Body of pancreas (tissue), 4 donors: Measurements from ENCODE around the gene SPPL2C. TPM values are rescaled to one million over a fixed set of nuclear protein-coding genes. Genes with fewer than 3 reads are reported as not detected.
"Not testable (repeated sequence)": the region's sequence is repeated elsewhere in the genome, so short reads cannot be mapped to it uniquely, and the experiment has no call there.

Experiments
- ATAC-seq: fragments of 150-250 bp; one replicate; pipeline ENCODE4 v1.9.1; 2016
- DNase-seq, 4 donors: peaks; one replicate each; pipeline ENCODE4 v3.0.0-alpha.2; 2019
- H3K27ac ChIP-seq, 4 donors: fragments of 200-600 bp; sonication (generic); 1 replicate in 3 of 4; 2 replicates in 1 of 4; pipeline versions ENCODE4 v1.5.1 to v1.6.1; 2016 to 2019; ENCODE audit warnings: mild to moderate bottlenecking in 1 of 4, mixed read lengths in 1 of 4, moderate library complexity in 1 of 4
- H3K27me3 ChIP-seq, 2 donors: fragments of 200-600 bp; sonication (generic); one replicate each; pipeline ENCODE4 v1.6.0; 2016; ENCODE audit warnings: mild to moderate bottlenecking in 1 of 2
- H3K36me3 ChIP-seq, 2 donors: fragments of 200-600 bp; sonication (generic); replicated peaks in 1 of 2; 2 replicates each; pipeline ENCODE4 v1.5.1; 2016; ENCODE audit warnings: low read depth in 2 of 2; ENCODE audit not compliant: insufficient read depth in 1 of 2
- H3K4me1 ChIP-seq: fragments of 200-600 bp; sonication (generic); one replicate; pipeline ENCODE4 v1.6.0; 2016
- H3K4me3 ChIP-seq, 2 donors: fragments of 200-600 bp; sonication (generic); 1 replicate in 1 of 2; 2 replicates in 1 of 2; pipeline ENCODE4 v1.5.1; 2016 to 2019
- H3K9me3 ChIP-seq, 3 donors: fragments of 200-600 bp; sonication (generic); 1 replicate in 2 of 3; 2 replicates in 1 of 3; pipeline ENCODE4 v1.5.1; 2016
- POLR2A ChIP-seq, 3 donors: fragments of 450-650 bp; IDR thresholded peaks; one replicate each; pipeline ENCODE4 v1.6.1; 2016; ENCODE audit warnings: antibody characterized with exemption in 3 of 3, mild to moderate bottlenecking in 2 of 3
- WGBS, 2 donors: methylation state at CpG; one replicate each; pipeline ENCODE4 v1.1.5; 2017; 5-methylcytosine and 5-hydroxymethylcytosine counted together
- intact Hi-C: fragments of 100-400 bp; cut with DNase I; formaldehyde crosslinking; loops from one replicate; pipeline ENCODE4 v1.15.1; 2023
- total RNA-seq, 2 donors: library from RNA; depleted of rRNA; stranded (reverse); fragments of >200 nt; gene quantifications; one replicate each; pipeline ENCODE4 v1.1.0, GENCODE V29; 2016
- TF ChIP-seq, protein P1 (sequence below), 7 experiments: fragments of 450-650 bp in 4 of 7; fragments of 200-600 bp in 3 of 7; sonication (generic) in 3 of 7; IDR thresholded peaks; one replicate each; pipeline ENCODE4 v1.5.1; 2016 to 2019; ENCODE audit warnings: antibody characterized with exemption in 7 of 7

The SPPL2C gene
- total RNA-seq, 2 donors from 2014 or later, result not detected

DNA sequence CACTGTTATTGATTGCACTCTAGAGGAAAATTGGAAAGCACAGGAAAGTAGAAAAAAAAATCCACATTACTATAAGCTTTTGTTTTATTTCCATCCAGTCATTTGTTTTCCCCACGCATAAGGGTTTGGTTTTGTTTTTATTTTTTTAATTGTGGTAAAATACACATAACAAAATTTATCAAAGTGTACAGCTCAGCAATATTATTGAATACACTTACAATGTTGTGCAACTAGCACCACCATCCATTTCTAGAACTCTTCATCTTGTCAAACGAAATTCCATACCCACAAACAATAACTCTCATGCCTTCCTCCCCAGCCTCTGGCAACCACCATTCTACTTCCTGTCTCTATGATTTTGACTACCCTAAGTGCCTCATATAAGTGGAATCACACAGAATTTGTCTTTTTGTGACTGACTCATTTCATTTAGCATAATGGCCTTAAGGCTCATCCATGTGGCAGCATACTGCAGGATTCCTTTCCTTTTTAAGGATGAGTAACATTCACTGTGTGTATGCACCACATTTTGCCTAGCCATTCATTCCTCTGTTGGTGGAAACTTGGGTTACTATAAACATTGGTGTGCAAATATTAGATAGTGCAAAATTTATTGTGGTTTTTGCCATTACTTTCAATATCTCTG lies 11.1 kb downstream of the SPPL2C start:
- ATAC-seq, result no peak
- DNase-seq, result no peak
- no peaks in the 10 kb centered on the region for H3K4me1 ChIP-seq
- H3K27me3 ChIP-seq, result no peaks in the 10 kb centered on the region
- H3K36me3 ChIP-seq, result no peaks in the 10 kb centered on the region
- 54 to 55% methylated on average over 2 of the region's 2 CpGs for WGBS, 2 donors
- H3K27ac ChIP-seq, result no peak overlapping the region
- no peak overlapping the region for H3K4me3 ChIP-seq
- intact Hi-C loops, result no loop called here
- H3K9me3 ChIP-seq, result no peaks in the 10 kb centered on the region
- no peak for TF ChIP-seq POLR2A (IDR thresholded peaks at IDR 0.05)
- TF ChIP-seq, protein P1, sequence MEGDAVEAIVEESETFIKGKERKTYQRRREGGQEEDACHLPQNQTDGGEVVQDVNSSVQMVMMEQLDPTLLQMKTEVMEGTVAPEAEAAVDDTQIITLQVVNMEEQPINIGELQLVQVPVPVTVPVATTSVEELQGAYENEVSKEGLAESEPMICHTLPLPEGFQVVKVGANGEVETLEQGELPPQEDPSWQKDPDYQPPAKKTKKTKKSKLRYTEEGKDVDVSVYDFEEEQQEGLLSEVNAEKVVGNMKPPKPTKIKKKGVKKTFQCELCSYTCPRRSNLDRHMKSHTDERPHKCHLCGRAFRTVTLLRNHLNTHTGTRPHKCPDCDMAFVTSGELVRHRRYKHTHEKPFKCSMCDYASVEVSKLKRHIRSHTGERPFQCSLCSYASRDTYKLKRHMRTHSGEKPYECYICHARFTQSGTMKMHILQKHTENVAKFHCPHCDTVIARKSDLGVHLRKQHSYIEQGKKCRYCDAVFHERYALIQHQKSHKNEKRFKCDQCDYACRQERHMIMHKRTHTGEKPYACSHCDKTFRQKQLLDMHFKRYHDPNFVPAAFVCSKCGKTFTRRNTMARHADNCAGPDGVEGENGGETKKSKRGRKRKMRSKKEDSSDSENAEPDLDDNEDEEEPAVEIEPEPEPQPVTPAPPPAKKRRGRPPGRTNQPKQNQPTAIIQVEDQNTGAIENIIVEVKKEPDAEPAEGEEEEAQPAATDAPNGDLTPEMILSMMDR (IDR thresholded peaks at IDR 0.05), result no peak

DNA sequence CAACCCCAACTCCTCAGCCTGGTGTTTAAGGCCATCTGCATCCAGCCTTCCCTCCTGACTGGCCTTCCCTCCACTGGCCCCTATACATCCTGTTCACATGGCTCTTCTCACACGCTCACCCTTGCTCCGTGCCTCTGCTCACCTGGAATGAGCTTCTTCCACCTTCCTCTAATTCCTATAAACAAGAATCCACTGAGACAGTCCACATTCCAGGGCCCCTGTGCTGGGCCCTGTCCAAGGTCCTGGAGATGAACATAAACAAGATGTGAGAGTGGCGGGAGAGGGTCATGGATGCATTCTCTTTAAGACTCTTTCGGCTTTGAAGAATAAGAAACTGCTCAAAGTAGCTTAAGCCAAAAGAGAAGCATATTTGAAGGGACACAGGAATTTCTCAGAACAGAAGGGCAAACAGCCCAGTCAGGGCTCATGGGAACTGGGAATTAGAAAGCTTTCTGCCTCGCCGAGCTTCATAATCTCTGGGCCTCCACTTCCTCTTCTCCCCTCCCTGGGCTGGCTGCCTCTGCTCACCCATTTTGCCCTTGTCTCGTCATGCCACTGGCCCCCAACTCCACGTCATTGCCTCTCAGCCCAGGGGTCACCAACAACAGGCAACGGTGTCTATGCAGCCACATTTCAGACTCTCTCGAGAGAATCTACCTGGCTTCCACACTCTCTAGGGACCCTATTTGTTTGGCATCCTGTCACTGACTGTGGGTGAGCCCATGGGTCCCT lies 13.5 kb downstream of the SPPL2C start:
- H3K4me3 ChIP-seq, result no peak overlapping the region
- H3K9me3 ChIP-seq, result no peaks in the 10 kb centered on the region
- peak; percentile 18 for ATAC-seq
- H3K27me3 ChIP-seq, result no peaks in the 10 kb centered on the region
- no peak for TF ChIP-seq POLR2A (IDR thresholded peaks at IDR 0.05)
- TF ChIP-seq, protein P1 (IDR thresholded peaks at IDR 0.05), result no peak
- WGBS, 2 donors, result 38 to 39% methylated on average over 10 of the region's 10 CpGs
- no peaks in the 10 kb centered on the region for H3K4me1 ChIP-seq
- peak in 1 of 4 donors; percentile 12 for DNase-seq
- no peak overlapping the region for H3K27ac ChIP-seq
- intact Hi-C loops, result no loop called here
- no peaks in the 10 kb centered on the region for H3K36me3 ChIP-seq

DNA sequence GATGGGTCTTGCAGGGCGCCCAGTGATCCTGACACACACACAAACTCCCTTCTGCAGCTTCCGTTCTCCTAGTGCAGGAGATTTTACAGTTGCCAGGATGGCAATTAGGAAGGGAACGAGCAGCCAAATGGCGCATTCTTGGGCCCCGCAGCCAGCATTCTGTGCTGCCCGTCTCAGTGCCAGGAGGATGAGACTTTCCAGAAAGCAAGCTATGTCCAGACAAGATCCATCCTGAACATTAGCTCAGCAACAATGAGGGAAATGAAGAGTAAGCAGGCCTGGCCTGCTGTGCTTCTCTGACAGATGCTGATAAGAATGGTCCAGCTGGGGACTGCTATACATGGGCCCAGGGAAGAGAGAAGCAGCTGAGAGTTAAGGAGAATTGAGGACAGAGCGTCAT lies 16.5 kb downstream of the SPPL2C start:
- DNase-seq (no peak), ATAC-seq (no peak)
- intact Hi-C loops, result no loop called here
- H3K36me3 ChIP-seq, result no peaks in the 10 kb centered on the region
- no peak overlapping the region for H3K4me3 ChIP-seq
- no peak overlapping the region for H3K27ac ChIP-seq
- no peaks in the 10 kb centered on the region for H3K27me3 ChIP-seq
- H3K4me1 ChIP-seq, result no peaks in the 10 kb centered on the region
- no peak for TF ChIP-seq POLR2A (IDR thresholded peaks at IDR 0.05)
- TF ChIP-seq, protein P1 (IDR thresholded peaks at IDR 0.05), result no peak
- 76 to 77% methylated on average over 4 to 7 of the region's 7 CpGs for WGBS, 2 donors
- H3K9me3 ChIP-seq, result no peaks in the 10 kb centered on the region

DNA sequence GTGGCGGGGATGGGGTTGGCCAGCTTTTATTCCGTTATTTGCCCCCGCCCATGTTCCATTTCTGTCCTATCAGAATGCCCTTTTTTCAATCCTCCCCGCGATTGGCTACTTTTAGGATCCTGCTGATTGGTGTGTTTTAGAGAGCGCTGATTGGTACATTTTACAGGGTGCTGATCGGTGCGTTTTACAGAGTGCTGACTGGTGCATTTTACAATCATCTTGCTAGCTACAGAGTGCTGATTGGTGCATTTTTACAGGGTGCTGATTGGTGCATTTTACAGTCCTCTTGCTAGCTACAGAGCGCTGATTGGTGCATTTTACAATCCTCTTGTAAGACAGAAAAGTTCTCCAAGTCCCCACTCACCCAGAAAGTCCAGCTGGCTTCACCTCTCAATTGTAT lies 17.4 kb downstream of the SPPL2C start:
- ATAC-seq, H3K27ac ChIP-seq, DNase-seq, intact Hi-C loops, H3K4me1 ChIP-seq, H3K36me3 ChIP-seq, H3K9me3 ChIP-seq, H3K4me3 ChIP-seq, H3K27me3 ChIP-seq: not testable (repeated sequence)
- WGBS, 2 donors, result 76 to 82% methylated on average over 9 of the region's 9 CpGs

DNA sequence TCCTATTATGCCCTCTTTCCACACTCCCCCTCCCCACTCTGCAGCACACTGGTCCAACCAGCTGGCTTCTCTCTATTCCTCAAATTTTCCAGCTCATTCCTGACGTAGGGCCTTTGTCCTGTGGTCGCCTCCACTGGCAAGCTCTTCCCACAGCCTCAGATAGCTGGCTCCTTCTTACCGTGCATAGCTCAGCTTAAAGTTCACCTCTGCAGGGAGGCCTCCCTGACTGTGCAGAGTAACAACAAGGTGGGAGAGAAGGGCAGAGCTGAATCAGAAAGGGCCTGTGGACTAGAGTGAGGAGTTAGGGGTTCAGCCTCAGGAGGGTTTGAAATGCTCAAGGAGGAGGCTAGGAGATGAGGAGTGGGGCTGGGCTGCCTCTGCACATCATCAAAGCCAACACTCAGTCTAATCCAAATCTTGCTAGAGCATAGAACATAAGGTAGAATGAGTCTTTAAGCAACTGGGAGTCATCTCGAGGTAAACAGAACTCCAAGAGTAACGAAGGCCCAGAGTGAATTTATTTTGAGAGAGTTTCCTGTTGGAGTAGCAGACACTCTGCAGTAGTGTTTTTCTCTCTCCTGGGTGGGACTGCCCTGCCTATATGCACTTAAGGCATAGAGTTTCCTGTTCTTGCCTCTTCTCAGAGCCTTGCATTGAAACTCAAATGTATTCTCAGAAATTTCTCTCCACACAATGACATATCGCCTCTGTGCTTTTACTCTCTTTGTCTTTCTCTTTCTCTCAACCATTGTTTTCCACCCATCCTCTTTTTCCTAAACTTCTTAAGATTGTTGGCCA lies 19.4 kb downstream of the SPPL2C start:
- no peaks in the 10 kb centered on the region for H3K27me3 ChIP-seq
- intact Hi-C loops, result no loop called here
- H3K36me3 ChIP-seq, result no peaks in the 10 kb centered on the region
- no peak for DNase-seq
- no peak for ATAC-seq
- TF ChIP-seq, protein P1 (IDR thresholded peaks at IDR 0.05), result no peak
- TF ChIP-seq POLR2A (IDR thresholded peaks at IDR 0.05), result no peak
- no peaks in the 10 kb centered on the region for H3K4me1 ChIP-seq
- H3K27ac ChIP-seq, result no peak overlapping the region
- no peaks in the 10 kb centered on the region for H3K9me3 ChIP-seq
- WGBS, 2 donors, result 41 to 50% methylated on average over 6 of the region's 6 CpGs
- no peak overlapping the region for H3K4me3 ChIP-seq
